Stimulated activated naive CD8-positive, alpha-beta T cell treated with anti-CD3 and anti-CD28 coated beads, Interleukin-15, Interleukin-2, amounts not matched to agents 100 U/mL and 50 U/mL, for 24 hours (primary cell): ENCODE data around the gene PSMD3.

Source experiments
- ATAC-seq: fragments of 150-1000 bp; cut with Tn5 transposase; one replicate; pipeline ENCODE4 v1.10.0; 2021
- DNase-seq: peaks from one replicate; pipeline ENCODE4 v3.0.0; 2021

PSMD3 gene

DNA sequence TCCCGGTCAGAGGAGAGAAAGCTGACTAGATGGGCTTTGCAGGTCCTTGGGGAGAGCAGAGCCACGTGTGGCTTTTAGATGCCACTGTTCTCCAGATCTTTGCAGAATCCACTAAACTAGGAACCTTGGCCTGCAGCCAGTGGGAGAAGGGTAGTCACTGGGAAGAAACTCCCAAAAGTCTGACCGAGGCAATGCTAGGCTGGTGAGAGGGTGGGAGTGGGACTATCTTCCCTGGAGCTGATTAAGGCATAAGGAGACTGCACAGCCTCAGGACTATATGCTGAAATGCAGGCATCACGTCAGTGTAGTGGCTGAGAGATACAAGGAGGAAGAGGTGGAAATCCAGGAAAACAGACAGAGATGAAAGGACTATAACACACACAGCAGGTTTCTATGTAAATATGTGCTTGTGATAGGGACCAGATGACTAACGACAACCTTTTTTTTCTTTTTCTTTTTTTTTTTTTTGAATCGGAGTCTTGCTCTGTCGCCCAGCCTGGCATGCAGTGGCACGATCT, 20.0 kb upstream of the PSMD3 start:
- ATAC-seq (no peak), DNase-seq (no peak)

DNA sequence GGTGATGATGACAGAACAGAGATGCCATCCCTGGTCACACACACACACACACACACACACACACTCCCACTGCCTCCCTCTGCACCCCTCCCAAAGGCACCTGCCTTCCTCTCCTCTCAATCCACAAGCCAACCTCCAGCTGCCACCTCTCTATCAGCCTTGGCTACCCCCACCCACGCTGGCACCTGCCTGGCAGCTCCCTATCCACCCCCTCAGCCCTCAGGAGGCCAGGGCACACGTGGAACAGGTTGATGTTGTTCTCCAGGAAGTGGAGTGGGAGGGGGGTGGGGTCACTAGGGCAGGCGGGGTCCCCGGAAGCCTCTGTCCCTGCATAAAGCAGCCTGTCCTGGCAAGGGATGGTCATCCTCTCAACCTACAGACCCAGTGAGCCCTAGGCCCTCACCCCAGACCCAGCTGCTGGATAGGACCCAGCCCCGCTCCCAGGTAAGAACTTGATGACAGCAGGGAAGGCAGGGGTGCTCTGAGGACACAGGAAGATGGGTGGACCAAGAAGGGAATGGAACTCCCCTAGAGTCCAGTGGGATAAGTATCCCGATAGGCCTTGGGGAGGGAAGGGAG, 17.9 kb upstream of the PSMD3 start, which contains the start of gene GSDMA:
GSDMA (plus strand) TSS at position 363 of the 579 bp plus-strand sequence. CDS start 2,684 bp downstream, outside the sequence.
- no peak for ATAC-seq
- DNase-seq: no peak

DNA sequence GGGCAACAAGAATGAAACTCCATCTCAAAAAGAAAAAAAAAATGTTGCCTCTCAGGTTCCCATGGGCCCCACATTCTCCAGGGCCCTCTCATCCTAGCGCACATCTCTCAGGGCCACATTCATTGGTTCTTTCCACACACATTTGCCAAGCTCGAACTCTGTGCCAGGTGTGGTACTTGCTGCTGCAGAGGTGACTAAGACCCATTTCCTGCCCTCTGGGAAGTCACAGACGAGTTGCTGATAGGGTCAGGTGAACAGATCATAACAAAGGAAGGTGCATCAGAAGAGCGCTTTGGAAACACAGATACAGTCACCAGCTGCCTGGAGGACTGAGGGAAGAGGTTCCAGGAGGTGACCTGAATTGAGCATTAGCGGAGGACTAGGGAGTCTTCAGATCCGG, 16.8 kb upstream of the PSMD3 start:
- ATAC-seq (no peak), DNase-seq (no peak)

DNA sequence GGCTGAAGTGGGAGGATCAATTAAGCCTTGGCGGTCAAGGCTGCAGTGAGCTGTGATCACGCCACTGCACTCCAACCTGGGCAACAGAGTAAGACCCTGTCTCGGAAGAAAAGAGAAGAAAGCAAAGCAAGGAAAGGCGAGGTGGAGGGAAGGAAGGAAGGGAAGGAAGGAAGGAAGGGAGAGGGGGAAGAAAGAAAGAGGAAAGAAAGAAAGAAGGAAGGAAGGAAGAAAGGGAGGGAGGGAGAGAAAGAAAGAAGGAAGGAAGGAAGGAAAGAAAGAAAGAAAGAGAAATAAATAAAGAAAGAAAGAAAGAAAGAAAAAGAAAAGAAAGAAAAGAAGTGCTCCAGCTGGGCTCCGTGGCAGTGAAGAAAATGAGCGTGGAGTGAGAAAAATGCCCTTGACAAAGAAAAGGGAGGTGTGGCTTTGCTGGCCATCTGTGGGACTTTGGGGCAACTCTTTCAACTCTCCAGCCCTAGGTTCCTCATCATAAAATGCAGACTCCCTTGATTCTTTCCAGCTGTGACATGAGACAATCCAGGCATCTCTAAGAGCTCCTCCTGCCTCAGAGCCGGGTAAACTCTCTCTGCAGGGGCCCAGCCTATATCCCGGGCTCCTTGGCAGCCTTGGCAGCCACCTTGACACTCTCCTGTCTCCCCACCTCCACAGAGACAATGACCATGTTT, 15.4 kb upstream of the PSMD3 start:
- ATAC-seq (no peak), DNase-seq (no peak)

DNA sequence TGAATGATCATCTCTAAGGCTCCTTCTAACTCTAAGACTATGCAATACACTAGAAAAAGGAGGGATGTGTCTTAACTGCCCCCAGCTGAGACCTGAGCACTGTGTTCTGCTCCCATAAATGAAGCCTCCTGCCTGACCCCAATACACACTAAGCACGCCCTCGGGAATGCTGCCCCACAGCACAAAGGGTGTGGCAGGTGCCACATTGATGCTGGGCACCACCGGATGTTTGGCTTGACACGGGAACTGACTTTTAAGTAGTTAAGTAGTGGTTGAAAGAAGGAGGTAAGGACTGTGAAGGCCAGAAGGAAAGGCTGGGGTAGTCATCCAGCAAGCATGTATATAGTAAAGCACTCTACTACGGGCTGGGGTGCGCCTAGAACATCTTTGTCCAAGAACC, 13.8 kb upstream of the PSMD3 start:
- DNase-seq (no peak), ATAC-seq (no peak)

DNA sequence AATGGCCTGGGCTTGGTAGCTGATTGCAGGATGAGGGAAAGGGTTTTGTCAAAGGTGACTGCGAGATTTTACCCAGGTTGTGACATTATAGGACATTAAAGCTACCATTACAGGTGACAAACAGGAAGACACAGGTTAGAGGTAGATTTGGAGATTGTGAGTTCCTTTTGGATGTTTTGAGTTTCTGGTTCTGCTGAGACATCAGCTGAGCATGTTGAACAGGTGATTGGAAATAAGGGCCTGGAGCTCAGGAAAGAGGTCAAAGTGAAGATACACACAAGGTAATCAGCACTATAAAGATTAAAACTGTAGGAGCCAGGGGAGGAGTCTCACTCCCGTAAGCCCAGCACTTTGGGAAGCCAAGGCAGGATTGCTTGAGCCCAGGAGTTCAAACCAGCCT, 11.8 kb upstream of the PSMD3 start:
- DNase-seq (no peak), ATAC-seq (no peak)

DNA sequence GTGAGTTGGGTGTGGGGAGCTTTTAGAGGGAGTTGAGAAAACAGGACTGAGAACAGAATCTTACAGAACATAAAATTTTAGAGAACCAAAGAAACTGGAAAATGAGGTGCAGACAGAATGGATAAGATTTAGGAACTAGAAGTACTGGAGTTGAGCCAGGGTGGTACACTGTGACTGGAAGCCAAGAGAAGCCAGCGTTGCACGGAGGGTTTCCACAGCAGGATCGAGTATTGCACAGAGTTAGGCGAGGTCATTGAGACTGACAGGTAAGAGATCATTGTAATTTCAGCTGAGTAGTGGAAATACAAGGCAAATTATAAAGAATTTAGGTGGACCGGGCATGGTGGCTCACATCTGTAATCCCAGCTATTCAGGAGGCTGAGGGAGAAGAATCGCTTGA, 11.2 kb upstream of the PSMD3 start:
- DNase-seq (no peak), ATAC-seq (no peak)

DNA sequence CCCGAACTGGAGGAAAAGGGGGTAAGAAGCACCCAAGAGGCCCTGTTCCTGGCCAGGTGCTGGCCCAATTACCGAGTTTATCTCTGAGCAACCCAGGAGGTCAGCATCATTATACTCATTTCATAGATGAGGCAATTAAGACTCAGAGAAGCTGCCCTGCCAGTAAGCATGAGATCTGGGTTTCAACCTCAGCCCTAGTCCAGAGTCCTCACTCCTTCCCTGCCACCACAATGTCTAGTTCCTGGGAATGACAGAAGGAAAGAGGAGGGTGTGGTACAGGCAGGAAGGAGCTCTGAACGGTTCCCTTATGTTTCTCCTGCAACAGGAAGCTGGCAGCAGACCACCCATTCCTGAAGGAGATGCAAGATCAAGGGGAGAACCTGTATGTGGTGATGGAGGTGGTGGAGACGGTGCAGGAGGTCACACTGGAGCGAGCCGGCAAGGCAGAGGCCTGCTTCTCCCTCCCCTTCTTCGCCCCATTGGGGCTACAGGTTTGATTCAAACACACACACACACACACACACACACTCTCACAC, 10.4 kb upstream of the PSMD3 start:
- ATAC-seq: no peak
- no peak for DNase-seq

DNA sequence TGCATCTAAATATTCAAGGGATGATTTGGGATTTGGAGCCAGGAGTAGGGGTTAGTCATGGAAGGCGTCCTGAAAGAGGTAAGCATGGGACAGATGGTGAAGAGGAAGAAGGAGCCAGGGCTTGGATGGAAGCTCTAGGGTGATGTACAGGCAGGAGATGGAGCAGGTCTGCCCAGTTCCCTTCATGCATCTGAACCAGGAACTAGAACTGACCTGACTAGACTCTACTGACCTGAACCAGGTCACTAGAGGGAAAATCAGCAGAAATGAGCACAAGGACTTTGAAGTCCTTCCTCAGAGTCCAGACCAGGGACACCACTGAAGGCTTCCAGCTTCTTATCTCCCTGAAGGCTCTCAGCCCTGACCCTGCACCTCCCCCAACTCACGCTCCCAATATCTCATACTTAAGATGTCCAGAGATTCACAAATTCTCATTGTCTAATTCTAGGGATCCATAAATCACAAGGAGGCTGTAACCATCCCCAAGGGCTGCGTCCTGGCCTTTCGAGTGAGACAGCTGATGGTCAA, 9.5 kb upstream of the PSMD3 start:
- ATAC-seq (no peak), DNase-seq (no peak)

DNA sequence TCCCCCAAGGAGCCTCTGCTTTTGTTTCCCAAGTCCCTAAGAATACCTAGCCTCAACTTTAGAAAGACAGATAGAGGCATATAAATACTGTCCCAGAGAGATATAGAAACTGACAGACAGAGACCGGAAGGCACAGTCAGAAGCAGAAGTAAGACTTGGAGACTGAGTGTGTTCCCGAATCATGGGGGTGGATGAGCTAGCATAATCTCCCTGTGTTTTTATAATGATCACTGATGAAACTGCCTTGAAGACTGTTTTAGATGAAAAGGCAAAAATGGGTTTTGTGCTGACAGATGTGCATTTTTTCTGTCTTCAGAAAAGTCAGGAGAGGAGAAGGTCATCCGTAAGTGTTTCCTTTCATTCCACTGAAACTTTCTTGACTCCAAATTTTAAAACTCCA, 8.3 kb upstream of the PSMD3 start:
- ATAC-seq (no peak), DNase-seq (no peak)

DNA sequence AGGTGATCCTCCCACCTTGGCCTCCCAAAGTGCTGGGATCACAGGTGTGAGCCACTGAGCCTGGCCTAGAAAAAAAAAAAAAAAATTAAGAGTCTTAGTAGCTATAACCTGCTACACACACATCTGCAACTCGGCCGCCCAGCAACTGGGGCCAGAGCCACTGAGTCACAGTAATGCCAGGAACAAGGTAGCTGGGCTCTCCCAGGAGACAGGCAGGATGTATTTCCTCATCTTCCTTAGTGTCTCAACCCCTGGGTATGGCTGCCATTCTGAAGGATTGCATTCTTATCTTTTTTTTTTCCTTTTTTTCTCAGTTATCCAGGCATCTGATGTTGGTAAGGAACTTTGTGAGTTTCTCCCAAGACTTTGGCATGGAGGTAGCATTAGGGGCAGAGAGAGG, 7.1 kb upstream of the PSMD3 start:
- DNase-seq (no peak), ATAC-seq (no peak)

DNA sequence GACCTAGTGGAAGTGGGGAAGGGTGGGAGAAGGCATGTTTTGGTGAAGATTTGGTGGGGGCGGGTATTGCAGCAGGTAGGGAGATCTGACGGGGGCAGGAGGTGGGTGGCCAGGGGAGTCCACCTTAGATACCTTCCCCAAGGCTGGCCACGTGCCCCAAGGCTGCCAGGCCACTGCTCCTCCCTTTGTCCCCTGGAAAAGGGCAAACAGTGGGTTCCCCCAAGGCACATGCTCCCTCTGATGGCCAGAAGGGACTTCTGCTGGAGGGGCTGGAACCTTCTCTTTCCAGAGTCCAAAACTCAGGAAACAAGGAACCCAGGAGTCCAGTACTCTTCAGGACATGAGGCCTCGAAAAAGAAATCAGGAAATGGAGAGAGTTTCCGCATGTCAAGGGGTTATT, 6.2 kb upstream of the PSMD3 start:
- DNase-seq (no peak), ATAC-seq (no peak)

DNA sequence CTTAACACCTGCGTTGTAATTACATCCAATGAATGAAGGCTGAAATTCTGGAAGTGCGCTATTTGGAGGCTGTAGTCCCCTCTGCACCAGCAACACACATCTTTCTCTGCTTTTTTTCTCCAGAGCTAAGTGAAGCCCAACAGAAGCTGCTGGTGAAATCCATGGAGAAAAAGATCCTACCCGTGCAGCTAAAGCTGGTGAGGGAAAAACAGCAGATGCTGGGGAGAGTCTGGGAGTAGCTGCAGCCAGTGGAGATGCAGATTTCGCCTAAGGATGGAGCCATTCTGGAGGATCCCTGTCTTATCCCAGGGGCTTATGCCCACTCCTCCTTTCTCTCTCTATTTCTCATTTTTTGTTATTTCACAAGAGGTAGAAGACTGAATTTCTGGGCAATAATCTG, 4.8 kb upstream of the PSMD3 start:
- no peak for DNase-seq
- no peak for ATAC-seq

DNA sequence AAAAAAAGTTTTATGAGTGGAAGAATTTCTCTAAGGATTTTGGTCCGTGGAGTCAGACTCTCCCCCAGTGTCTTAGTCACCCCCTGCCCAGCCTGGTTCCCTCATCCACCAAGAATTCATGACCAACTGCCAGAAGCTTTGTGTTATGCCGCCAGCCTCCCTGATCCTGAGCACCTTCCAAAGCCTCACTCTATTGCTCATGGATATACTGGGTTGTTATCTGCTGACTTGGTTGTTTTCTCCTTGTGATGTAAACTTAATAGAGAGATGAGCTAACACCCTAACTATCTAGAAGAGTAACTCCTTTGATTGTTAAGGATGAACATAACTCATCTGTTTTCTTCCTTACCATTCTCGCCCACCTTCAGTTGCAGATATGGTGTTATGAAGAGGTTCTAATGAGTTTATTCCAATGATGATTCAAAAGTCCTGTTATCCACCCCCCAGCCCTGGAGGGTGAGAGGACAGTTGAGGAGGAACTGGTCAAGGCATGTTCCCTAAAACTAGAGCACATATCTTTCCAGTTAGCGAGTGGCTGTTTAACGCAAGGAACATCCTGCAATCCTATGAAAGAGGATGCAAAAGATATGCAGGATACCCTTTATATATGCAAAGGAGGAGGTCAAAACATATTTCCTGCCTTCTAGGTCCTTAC, 1.5 kb upstream of the PSMD3 start:
- DNase-seq (no peak), ATAC-seq (no peak)

DNA sequence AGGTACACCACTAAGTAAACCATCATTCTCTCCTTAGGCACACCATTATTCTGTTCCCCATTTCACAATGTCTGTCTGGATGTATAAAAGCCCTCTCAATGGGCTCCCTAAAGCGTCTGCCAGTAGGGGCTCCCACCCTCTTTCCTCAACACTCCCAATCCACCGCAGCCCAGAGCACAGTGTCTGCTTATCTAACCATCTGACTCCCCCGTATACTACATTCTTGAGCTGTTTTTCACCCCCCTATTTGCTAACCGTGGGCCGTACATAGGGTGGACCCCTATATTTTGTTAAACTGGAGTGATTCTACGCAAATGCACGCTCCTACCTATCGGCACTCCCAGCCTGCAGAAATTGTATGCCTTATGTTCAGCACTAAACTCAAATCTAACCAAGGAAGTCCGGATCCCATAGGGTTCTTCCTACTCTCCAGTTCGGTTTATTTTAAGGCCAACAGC, 685 bp upstream of the PSMD3 start:
- ATAC-seq (peak; percentile 4), DNase-seq (peak; percentile 27)

DNA sequence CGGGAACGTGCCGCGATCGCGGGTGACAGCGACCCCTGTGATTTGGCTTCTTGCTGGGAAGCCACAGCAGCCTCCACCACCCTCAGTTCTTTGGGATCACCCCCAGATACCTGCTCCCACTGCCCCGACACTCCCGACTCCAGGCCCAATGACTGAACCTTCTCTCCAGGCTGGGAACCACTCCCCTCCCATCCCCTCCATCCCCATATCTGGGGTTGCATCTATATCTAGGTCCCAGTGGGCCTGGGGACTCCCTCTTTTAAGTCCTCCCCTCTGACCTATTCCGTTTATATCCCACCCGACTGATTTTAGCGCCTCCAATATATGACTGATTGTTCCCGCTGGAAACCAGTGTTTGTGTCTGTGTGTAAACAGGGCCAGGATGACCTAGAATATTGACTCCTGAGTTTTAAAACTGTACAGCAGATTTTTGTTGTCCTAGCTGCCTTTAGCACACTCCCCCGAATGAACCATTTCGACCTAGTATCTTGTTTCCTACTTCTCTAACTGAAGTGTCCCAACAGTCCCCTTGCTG, 667 bp downstream of the PSMD3 start:
- no peak for DNase-seq
- ATAC-seq: no peak

DNA sequence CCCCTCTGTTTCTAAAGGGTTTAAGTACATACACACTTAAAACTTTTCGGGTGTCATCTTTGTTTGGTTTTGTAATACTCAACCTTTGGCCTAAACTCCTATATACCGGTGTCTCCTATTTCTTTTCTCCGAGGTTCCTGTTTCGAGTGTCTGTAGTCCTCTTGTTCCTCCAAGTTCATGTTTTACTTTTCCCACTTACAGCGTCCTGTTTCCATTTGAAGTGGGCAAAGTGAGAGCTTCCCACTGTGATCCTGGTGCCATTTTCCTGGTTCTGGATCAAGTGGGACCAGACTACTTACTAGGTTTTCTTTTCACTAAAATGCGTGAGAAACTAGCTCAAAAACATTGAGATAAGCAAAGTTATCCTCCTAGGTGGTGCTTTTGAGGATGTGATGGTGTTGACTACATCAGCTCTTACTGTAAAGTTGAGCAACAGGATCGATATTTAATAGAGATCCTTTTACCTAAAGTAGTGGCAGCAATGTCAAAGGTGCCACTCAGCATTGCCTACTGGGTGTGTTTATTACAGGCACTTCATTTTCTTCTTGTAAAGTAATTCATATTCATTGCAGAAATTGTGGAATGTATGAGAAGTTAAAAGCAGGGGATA, 1.3 kb downstream of the PSMD3 start:
- DNase-seq: no peak
- ATAC-seq: no peak

DNA sequence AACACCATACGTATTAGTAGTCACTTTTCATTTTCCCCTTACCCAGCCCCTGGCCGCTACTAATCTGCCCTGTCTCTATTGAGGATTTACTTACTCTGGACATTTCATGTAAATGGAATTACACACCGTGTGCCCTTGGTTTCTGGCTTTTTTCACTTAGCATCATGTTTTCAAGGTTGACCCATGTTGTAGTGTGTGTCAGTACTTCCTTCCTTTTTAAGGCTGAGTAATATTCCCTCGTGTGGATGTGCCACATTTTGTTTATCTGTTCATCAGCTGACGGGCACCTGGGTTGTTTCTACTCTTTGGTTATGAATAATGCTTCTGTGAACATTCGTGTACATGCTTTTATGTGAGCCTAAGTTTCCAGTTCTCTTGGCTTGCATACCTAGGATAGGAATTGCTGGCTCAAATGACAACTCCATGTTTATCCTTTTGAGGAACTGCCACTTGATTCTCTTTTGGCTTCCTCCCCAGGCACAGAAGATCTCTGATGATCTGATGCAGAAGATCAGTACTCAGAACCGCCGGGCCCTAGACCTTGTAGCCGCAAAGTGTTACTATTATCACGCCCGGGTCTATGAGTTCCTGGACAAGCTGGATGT, 7.7 kb downstream of the PSMD3 start:
- DNase-seq (no peak), ATAC-seq (no peak)

DNA sequence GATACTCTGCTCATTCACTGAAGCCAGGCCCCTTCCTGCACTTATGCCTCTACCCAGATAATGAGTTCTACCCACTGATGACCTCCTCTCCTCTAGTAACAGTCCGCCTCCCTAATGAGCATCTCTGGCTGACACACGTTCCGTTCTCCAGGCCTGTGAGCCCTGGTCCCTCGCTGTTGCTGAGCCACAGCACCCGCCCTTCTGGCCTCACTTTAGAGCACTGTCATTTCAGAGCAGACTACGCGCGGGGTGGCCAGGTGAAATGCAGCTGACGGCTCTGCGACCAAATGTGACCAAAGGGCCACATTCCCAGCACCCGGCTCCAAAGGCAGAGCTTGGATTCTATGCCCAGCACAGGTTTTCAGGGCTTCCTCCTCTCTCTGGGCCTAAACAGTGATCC, 13.8 kb downstream of the PSMD3 start:
- ATAC-seq (no peak), DNase-seq (no peak)

DNA sequence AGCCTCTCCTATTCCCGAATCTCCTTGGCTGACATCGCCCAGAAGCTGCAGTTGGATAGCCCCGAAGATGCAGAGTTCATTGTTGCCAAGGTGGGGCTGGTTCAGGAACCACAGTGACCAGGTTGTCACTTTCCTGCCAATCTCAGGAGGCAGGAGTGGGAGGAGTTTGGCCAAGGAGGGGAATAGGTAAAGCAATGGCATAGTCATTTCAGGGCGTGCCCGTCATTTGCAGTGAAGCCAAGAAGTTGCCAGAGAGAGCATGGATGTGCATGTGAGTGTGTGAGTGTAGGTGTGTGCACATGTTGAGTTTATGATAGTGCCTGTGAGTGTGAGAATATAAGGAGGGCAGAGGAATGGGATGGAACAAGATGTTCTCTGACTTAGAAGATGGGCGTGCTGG, 14.8 kb downstream of the PSMD3 start:
- ATAC-seq: no peak
- no peak for DNase-seq

DNA sequence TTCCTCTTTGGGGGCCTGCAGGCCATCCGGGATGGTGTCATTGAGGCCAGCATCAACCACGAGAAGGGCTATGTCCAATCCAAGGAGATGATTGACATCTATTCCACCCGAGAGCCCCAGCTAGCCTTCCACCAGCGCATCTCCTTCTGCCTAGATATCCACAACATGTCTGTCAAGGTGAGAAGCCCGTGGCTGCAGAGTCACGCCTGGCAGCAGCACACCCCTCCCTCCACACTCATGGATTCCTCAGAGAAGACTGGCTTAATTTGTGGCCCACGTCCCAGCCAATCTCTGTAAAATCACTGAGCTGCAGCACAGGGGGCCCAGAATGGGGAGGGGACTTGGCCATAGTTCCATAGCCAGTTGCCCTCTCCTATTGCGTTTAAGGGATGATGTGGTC, 15.6 kb downstream of the PSMD3 start:
- ATAC-seq (no peak), DNase-seq (no peak)

DNA sequence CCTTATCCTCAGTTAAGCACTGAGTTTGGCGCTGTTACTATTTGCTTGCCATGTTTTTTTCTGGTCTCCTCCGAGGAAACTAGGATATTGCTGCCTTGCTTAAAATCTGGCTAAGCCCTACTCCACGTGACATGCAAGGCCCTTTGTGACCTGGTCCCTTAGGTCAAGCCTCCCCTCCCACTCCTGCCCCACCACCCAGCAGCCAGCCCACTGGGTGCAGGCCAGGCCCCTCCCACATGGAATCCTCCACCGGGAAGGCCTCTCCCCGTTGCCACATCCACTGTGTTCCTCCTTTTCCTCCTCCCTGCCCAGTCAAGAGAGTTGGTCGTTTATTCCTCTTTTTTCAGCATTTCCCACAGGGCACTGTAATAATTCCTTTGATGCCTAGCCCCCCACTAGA, 16.2 kb downstream of the PSMD3 start:
- ATAC-seq (no peak), DNase-seq (no peak)
